ENCODE results near the gene FAAH.

Gene FAAH

GRCh38 chr1:46459315-46459714 lies 65.2 kb downstream of the FAAH start:
- in situ Hi-C loops (cut with HindIII; ENCODE audit: low pct_ligation_motif_present, low pct_unique_long_range_greater_than_20kb, low sequenced_read_pairs) = no loop called here
- no peak for DNase-seq

GRCh38 chr1:46461017-46461808 lies 67.1 kb downstream of the FAAH start:
- in situ Hi-C loops (cut with HindIII; ENCODE audit: low pct_ligation_motif_present, low pct_unique_long_range_greater_than_20kb, low sequenced_read_pairs) = no loop called here

DNA sequence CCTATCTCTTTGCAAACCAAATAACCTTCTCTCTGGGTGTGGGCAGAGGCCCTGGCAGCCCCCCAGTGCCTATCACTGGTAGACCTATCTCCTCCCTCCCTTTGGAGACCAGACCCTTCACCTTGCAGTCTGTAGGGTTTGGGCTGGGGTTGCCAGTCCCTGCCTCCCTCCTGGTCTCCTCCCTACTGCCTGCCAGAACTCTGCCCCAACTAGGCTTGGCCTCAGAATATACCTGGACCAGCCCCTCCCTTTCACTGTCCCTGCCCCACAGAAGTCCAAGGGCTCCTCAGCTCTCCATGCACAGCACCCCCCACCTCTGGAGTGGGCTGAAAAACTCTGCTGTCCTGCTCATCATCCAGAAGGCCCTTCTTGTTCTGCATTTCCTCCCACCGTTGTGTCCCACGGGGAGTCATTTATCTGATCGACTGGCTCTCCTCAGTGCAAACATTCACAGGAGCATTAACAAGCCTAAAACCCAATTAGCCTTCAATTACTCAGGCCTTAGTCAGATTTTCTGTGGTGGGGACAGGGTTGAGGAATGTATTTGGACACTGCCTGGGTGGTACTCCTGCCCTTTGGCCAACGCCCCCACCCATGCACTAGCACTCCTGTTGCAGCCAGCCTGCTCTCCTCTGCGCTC lies 67.8 kb downstream of the FAAH start:
- in situ Hi-C loops (cut with HindIII; ENCODE audit: low pct_ligation_motif_present, low pct_unique_long_range_greater_than_20kb, low sequenced_read_pairs) = no loop called here
- no peak for DNase-seq

More at GRCh38 chr1:46461017-46461808, 67.1 kb downstream of the FAAH start:
- no peak for DNase-seq

All from ACHN (cell line).